ENCODE data around the gene B4GALT7. TPM values are rescaled to one million over a fixed set of nuclear protein-coding genes. Genes with fewer than 3 reads are reported as not detected.
"Not testable (repeated sequence)": the region's sequence is repeated elsewhere in the genome, so short reads cannot be mapped to it uniquely, and the experiment has no call there.

The B4GALT7 gene
- 22.4 and 25.0 TPM in 2 replicates for total RNA-seq

- intact Hi-C loops (cut with micrococcal nuclease) = loop anchor here (1.0 kb wide), 1 partner anchor 8 kb away; the partner anchor contains the start of gene TMED9
Observed at GRCh38 chr5:177599731-177600507, at the start of gene B4GALT7. Gene B4GALT7 (plus strand): TSS chr5:177600132. CDS start chr5:177600211, 79 bp downstream.

DNA sequence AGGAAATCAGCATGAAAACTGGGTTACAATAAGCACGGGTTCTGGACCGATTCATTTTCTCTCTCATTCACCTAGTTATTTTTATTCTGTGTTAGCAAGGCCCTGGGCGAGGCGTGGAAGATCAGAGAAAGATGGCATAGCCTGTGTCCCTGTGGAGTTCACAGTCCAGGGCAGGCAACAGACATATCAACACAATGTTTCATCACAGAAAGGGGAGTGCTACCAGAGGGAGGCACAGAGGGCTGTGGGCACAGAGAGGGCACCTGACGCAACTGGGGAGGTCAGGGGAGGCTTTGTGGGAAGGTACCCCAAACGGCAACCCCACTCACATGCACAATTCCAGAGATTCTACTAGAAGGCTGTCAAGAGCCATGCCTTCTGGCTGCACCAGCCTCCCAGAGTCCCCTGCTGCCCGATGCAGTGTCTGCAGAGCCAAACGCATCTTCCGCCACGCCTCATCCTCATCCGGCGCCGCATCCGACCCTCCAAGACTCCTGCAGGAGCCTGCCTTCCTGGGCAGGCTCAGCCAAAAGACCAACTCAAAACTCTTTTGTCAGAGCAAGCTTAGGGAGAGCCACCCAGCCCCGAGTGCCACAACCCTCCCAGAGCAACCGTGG lies 47.0 kb upstream of the B4GALT7 start:
- intact Hi-C loops (cut with micrococcal nuclease) = loop anchor here (5.0 kb wide), 1 partner anchor 56 kb away; the partner anchor contains the start of gene PDLIM7

- intact Hi-C loops (cut with micrococcal nuclease) = loop anchor here (1.0 to 5.0 kb wide), 3 partner anchors 37 to 57 kb away; partner anchors contain the start of genes PDLIM7 and TMED9
Observed at GRCh38 chr5:177553671-177554429, 46.1 kb upstream of the B4GALT7 start.

GRCh38 chr5:177554474-177555111 lies 45.3 kb upstream of the B4GALT7 start, which contains the start of gene FAM193B:
Gene FAM193B (minus strand): TSS chr5:177554563. CDS start chr5:177554458, 105 bp downstream.
- intact Hi-C loops (cut with micrococcal nuclease) = loop anchor here (1.0 to 5.0 kb wide), 3 partner anchors 37 to 57 kb away; partner anchors contain the start of genes PDLIM7 and TMED9

DNA sequence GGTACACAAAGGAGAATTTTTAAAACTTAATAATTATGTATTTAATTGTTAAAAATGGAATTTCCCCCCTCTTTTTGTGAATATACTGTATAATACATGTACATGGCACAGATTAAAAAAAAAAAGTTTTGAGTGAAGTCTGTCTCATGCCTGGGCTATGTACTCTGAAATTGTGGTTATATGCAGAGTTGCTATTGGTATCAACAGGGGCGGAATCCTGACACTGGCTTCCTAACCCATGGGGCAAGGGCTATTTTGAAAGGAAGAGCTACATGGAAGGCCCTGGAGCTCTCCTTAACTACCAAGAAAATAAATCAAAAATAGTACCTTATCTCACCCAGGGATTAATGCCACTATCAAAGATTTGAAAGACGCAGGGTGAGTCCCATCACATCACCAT lies 44.7 kb upstream of the B4GALT7 start:
- intact Hi-C loops (cut with micrococcal nuclease) = no loop called here

- intact Hi-C loops (cut with micrococcal nuclease) = no loop called here
Observed at GRCh38 chr5:177555665-177556064, 44.3 kb upstream of the B4GALT7 start.

DNA sequence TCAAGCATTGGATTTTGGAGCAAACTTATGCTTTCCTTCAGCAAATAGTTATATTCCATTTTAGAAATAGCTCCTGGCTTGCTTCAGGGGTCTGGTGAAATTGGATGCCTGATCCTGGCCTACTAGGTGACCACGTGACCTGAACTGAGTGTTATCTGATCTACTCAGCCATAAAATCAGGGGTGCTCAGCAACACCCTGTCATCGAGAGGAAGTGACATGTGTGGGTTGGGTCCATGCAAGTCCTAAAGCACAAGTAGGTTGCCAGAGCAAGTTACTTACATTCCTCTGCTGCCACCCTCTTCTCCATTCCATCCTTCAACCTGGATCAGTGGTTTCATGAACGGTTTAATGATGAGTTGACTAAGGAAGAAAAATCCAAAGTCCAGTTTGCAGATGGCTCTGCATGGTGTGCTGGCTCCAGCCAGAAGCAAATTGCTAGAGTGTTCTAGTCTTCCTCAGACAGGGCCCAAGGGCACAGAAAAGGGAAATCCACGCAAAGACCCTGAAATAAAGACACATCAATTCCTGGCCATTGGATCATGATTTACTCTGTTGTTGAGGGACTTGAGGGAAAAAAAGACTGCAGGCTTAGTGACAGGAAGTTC lies 42.8 kb upstream of the B4GALT7 start:
- intact Hi-C loops (cut with micrococcal nuclease) = no loop called here

DNA sequence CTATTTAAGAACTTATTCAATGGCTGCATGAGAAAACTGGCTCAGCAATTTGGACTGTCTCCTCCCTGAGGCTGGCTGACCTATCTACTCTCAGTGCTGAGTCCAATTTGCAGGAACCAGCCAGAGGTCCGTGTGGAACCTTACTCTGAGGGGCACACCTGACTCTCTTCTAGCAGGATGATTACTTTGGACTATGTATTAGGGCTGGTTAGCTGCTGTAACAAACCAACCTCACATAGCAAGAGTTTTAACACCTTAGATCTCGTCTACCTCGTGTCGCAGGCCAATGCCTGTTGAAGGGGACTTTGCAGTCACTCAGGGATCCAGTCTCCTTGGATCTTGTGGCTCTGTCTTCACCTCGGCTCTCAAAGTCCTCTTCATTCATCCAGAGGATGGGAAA lies 42.1 kb upstream of the B4GALT7 start:
- intact Hi-C loops (cut with micrococcal nuclease) = no loop called here

- intact Hi-C loops (cut with micrococcal nuclease) = not testable (repeated sequence)
Observed at GRCh38 chr5:177559446-177559941, 40.4 kb upstream of the B4GALT7 start.

GRCh38 chr5:177565046-177565445 lies 34.9 kb upstream of the B4GALT7 start:
- intact Hi-C loops (cut with micrococcal nuclease) = no loop called here

- intact Hi-C loops (cut with micrococcal nuclease) = no loop called here
Observed at GRCh38 chr5:177568326-177568725, 31.6 kb upstream of the B4GALT7 start.

DNA sequence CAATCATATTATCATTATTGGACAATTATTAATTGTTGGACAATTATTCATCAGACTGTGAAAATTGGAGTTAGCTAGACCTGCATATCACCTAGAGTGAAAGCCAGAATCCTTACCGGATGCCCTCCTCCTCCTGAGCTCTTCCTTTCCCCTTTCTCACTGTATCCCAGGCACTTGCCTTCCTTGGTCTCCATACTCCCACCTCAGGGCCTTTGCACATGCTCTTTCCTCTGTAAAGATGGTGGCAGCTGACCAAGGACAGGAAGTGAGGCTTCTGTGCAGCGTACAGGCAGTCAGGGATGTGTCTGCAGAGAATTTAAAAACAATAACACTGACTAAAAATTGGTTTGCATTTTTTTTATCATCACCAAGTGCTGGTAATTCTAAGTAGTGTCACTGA lies 30.0 kb upstream of the B4GALT7 start:
- intact Hi-C loops (cut with micrococcal nuclease) = no loop called here

DNA sequence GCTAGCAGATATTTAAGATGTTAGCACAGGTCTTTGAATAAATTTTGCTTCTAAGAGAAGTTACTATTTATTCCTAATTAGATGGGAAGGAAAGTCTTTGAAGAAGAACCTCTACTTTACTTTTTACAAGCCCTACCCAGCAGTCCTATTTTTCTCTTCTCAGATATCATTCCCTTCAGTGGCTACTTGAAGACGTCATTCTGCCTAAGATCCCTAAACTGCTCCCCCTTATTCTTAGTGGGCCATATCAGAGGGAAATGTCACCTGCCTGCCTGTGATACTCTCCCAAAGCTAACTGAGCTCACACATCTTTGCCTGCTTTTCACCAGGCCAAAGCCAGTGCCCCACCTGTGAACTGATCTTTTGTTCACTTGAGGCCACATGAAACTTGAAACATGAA lies 24.4 kb upstream of the B4GALT7 start:
- intact Hi-C loops (cut with micrococcal nuclease) = no loop called here

DNA sequence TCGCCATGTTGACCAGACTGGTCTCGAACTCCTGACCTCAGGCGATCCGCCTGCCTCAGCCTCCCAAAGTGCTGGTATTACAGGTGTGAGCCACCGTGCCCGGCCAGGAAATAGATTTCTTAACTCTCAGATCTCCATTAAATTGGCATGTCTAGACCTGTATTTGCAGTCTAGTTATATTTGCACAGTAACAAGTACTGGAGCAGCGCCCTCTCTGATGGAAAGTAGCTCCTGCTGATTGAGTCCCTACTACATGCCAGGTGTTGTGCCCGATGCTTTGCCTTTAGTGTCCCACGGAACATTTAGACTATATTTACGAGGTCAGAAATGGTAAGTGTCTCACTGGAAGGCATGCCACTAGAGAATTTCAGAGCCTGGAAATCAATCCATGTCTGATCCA lies 23.8 kb upstream of the B4GALT7 start:
- intact Hi-C loops (cut with micrococcal nuclease) = no loop called here

- intact Hi-C loops (cut with micrococcal nuclease) = no loop called here
Observed at GRCh38 chr5:177578316-177578715, 21.6 kb upstream of the B4GALT7 start.

GRCh38 chr5:177588413-177588909 lies 11.5 kb upstream of the B4GALT7 start:
- intact Hi-C loops (cut with micrococcal nuclease) = no loop called here

GRCh38 chr5:177590406-177590805 lies 9.5 kb upstream of the B4GALT7 start:
- intact Hi-C loops (cut with micrococcal nuclease) = loop anchor here (5.0 kb wide), 1 partner anchor 73 kb away; the partner anchor contains the start of gene DDX41

DNA sequence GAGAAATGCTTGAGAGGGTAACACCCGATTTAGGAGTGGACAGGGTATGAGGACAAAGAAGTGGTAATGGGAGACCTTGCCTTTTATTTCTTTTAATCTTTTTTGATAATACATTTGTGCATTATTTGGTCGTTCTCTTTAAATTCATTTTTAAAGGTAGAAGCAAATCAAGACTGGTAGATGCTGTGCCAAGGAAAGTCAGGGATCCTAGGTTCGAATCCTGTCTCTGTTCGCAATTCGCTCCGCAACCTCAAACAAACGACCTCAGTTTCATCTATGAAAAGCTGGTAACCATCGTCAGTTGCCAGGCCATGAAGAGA lies 8.3 kb upstream of the B4GALT7 start:
- intact Hi-C loops (cut with micrococcal nuclease) = loop anchor here (1.0 to 5.0 kb wide), 4 partner anchors 9 to 613 kb away; partner anchors contain the start of genes B4GALT7, DDX41, FAM193B and HNRNPAB

DNA sequence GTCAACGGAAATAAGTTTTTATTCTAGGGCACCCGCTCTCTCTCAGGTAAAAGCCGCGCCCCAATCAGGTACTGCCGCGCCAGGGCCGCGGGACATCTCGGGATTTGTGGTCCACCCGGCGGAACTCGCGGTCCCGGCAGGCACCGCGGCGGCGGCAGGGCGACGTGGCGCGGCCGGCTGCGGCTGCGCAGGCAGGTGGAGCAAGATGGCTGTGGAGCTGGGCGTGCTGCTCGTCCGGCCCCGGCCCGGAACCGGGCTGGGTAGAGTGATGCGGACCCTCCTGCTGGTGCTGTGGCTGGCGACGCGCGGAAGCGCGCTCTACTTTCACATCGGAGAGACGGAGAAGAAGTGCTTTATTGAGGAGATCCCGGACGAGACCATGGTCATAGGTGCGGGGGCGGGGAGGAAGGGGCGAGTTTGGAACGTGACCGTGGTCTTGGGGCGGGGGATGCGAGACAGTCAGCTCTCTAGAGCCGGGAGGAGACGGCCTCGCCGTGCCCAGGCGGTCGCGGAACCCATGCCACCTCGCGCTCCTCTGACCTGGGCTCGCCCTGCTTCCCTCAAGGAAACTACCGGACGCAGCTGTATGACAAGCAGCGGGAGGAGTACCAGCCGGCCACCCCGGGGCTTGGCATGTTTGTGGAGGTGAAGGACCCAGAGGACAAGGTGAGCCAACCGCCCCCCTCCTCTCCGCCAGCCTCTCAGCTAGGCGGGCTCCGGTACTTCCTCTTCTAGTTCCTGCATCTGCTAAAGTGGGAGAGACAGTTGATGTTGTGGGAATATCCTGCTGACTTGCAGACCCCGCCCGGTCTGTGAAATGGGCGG lies 7.7 kb upstream of the B4GALT7 start, which contains the start of gene TMED9:
Gene TMED9, plus strand, starts transcription at position 194 of the 825 bp plus-strand sequence. Its CDS starts 12 bp downstream, at position 206.
- intact Hi-C loops (cut with micrococcal nuclease) = loop anchor here (1.0 to 5.0 kb wide), 4 partner anchors 8 to 613 kb away; partner anchors contain the start of genes B4GALT7, DDX41, FAM193B and HNRNPAB

All from T-helper 2 cell treated with Interferon-gamma antibody and Interleukin-4, amounts not matched to agents 100 ng/mL and 5 ng/mL, for 36 hours (primary cell).